ENCODE results near the gene WNT3A.

The WNT3A gene

DNA sequence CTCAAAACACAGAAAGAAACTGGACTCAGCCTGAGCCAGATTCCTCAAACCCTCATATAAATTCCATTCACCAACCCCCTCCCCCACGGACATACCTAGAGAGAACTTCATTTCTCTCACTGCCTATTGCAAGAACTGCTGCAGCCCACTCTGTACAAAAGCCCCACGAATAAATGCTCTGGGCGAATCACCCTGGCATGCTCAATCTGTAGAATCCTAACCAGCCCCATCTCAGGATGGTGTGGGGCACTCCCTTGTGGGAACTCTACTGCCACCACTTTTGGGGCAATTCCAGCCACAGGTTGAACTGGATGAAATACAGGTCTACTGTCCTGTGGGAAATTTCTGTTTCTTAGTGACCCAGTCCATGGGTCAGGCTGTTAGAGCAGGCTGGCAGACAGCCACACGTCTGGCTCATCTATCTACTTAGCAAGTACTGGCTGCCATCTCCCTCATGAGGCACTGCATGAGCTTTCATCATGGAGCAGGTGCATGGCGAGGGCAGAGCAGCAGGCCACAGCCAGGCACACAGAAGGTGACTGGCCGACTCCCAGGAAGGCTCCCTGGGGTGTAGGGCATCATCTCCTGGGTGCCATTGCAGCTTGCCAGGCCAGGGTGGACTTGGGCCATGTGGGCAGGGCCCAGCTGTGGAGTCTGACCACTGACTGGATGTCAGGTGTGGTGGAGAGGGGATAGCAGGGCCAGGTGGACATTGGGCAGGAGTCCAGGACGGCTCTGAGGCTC, 97.9 kb downstream of the WNT3A start:
- DNase-seq (ENCODE audit: extremely low read depth, low read depth): no peak
- TF ChIP-seq, protein P1, sequence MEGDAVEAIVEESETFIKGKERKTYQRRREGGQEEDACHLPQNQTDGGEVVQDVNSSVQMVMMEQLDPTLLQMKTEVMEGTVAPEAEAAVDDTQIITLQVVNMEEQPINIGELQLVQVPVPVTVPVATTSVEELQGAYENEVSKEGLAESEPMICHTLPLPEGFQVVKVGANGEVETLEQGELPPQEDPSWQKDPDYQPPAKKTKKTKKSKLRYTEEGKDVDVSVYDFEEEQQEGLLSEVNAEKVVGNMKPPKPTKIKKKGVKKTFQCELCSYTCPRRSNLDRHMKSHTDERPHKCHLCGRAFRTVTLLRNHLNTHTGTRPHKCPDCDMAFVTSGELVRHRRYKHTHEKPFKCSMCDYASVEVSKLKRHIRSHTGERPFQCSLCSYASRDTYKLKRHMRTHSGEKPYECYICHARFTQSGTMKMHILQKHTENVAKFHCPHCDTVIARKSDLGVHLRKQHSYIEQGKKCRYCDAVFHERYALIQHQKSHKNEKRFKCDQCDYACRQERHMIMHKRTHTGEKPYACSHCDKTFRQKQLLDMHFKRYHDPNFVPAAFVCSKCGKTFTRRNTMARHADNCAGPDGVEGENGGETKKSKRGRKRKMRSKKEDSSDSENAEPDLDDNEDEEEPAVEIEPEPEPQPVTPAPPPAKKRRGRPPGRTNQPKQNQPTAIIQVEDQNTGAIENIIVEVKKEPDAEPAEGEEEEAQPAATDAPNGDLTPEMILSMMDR (IDR thresholded peaks at IDR 0.05; ENCODE audit: low read depth, low read length, missing control alignments): no peak
- no peak overlapping the region for H3K4me3 ChIP-seq (replicated peaks; ENCODE audit: low read depth, low read length)

DNA sequence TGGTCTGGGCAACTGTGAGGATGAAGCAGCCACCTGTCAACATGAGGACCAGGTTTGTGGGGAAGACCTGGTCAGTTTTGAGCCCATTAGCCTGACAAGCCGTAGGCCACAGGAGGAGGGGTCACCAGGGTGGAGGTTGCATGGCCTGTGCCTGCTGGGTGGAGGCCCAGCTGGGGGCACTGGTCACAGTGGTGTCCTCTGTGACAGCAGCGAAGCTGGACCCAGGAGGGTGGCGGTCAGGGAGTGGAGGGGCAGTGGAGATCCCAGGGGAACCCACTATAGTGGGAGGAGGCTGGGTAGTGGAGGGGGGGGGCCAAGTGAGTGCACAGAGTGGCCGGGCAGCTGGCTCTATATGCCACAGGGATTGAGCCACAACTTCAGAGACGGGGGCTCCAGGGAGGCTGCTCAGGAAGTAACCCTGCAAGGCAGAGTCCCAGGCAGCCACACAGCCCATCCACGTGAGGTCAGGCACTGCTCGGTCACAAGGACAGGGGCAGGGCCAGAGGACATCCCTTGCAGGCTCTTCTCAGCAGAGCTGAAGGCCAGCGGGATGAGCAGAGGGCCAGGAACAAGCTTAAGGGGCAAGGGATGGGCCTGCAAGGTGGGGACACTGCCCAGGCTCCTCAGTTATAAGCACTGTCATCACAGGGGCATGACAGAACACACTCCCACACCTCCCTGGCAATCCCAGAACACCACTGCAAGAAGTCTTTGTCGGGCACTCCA, 98.6 kb downstream of the WNT3A start:
- H3K4me3 ChIP-seq (replicated peaks; ENCODE audit: low read depth, low read length): no peak overlapping the region
- TF ChIP-seq, protein P1 (IDR thresholded peaks at IDR 0.05; ENCODE audit: low read depth, low read length, missing control alignments): no peak
- no peak for DNase-seq (ENCODE audit: extremely low read depth, low read depth)

DNA sequence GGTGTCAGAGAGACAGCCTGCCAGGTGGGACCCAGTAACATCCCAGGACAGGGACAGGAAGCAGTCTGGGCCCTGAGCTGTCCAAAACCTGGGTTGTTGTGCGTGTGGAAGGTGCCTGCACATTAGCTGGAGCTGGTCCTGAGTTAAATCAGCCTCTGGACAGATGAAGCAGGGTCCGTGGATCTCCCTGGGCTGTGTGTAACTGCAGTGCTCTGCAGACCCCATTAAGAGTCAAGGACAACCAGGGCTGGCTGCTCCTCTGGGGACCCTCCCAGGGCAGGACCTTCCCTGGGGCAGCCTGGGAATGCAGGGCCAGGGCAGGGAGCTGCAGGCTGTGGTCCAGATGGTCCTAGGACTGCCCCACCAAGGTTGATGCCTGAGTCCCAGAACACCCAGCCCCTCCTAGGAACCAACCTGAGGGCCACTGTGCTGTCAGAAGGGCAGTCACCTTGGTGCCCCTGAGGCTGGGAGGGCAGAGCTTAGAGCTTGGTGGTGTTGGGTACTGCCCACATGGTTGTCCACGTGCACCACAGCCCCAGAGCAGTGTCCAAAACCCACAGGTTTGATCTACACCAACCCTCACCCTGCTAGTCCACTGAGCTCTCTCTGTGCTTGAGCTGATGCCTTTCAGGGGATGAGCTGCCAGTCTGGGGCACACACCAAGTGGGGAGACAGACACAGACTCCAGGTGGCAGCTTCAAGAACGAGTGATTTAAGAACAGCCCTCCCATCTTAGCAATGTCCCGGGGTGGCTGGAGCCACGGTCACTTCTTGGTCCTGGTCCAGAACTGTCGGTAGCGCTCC, 99.4 kb downstream of the WNT3A start:
- DNase-seq (ENCODE audit: extremely low read depth, low read depth): no peak
- TF ChIP-seq, protein P1 (IDR thresholded peaks at IDR 0.05; ENCODE audit: low read depth, low read length, missing control alignments): no peak
- no peak overlapping the region for H3K4me3 ChIP-seq (replicated peaks; ENCODE audit: low read depth, low read length)

DNA sequence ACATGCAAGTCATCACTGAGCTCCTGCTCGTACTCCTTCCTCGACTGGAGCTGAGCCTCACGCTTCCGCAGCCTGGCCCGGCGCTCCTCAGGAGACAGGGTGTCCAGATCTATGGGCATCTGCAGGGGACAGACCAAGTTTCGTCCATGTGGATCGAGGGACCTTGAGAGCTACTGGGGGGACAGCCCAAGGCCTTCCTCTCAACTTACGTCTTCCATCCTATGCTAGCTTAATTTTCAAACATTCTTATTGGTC, 99.9 kb downstream of the WNT3A start:
- no peak for DNase-seq (ENCODE audit: extremely low read depth, low read depth)
- TF ChIP-seq, protein P1 (IDR thresholded peaks at IDR 0.05; ENCODE audit: low read depth, low read length, missing control alignments): no peak
- H3K4me3 ChIP-seq (replicated peaks; ENCODE audit: low read depth, low read length): no peak overlapping the region

DNA sequence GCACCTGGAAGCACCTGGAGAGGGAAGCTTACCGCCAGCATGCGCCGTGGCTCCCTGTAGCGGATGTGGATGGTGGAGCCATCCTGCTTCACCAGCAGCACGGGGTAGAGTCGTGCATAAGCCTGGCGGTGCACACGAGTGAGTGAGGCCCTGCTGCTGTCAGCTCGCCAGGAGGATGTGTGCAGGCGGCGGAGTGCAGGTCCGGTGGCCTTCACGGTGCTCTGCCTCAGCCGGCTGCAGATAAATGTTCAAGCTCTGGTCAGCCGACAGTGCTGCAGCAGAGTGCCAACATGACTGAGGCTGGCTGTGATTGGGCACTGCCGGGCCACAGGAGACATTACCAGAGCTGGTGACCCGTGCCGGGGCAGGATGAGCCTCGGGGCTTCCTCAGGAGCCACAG, 100.8 kb downstream of the WNT3A start:
- peak overlapping the region; percentile 99 for H3K4me3 ChIP-seq (replicated peaks; ENCODE audit: low read depth, low read length)
- DNase-seq (ENCODE audit: extremely low read depth, low read depth): no peak
- TF ChIP-seq, protein P1 (IDR thresholded peaks at IDR 0.05; ENCODE audit: low read depth, low read length, missing control alignments): no peak

DNA sequence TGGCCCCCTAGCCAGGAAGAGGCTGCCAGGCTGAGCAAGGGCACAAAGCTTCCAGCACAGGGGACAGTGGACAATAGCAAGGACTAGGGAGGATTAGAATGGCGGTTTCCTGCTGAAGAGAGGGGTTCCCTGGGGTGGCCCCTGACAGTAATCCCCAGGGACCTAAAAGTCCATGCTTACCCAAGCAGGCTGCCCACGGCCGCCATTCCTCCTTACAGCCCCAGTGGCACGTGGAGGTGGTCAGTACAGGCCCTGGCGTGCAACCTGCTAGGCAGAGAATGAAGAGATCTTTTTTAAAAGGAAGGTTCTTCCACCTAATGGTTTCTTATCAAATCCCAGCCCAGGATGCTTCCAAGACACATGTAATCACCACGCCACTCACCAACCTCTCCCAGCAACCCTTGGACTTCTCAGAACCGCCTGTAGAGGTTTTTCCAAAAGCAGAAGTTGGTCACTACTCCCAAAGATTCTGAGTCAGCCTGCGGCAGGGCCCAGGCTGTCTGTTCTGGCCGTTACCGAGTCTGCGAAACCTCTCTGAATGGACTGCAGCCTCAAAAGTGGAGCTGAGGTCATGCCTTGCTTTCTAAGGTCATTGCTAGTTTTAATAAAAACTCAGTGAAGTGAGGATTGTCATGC, 101.4 kb downstream of the WNT3A start:
- TF ChIP-seq, protein P1 (IDR thresholded peaks at IDR 0.05; ENCODE audit: low read depth, low read length, missing control alignments): no peak
- no peak for DNase-seq (ENCODE audit: extremely low read depth, low read depth)

More for the DNA sequence above, 101.4 kb downstream of the WNT3A start:
- peak overlapping the region; percentile 99 for H3K4me3 ChIP-seq (replicated peaks; ENCODE audit: low read depth, low read length)

Measured in HFF-Myc (cell line).